B cell (primary cell): Measurements from ENCODE around the gene INTS14.

Source experiments
- EZH2 ChIP-seq: IDR thresholded peaks from 2 replicates; pipeline ENCODE4 v1.6.1; 2012; ENCODE audit warnings: borderline replicate concordance, low read depth, mild to moderate bottlenecking, moderate library complexity, low read length; ENCODE audit not compliant: insufficient read depth, poor library complexity, severe bottlenecking
- TF ChIP-seq, protein P1 (sequence below): fragments of 200-600 bp; IDR thresholded peaks from one replicate; pipeline ENCODE4 v1.8.0; 2022; ENCODE audit warnings: antibody characterized with exemption, mild to moderate bottlenecking

DNA sequence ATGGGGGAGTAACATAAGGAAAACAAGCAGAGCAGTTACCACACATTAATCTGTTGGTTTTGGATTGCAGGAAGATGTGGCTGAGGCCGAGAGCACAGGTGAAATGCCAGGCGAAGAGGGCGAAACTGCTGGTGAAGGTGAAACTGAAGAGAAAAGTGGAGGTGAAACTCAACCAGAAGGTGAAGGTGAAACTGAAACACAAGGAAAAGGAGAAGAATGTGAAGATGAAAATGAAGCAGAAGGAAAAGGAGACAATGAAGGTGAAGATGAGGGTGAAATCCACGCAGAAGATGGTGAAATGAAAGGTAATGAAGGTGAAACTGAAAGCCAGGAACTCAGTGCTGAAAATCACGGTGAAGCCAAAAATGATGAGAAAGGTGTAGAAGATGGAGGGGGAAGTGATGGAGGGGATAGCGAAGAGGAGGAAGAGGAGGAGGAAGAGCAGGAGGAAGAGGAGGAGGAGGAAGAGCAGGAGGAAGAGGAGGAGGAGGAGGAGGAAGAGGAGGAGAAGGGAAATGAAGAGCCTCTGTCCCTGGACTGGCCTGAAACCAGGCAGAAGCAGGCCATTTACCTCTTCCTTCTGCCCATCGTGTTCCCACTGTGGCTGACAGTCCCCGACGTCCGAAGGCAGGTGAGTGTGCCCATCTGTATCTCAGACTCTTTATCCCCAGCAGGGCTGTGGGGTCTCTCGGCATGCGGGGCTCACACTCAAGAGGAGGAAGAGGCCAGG lies 39.5 kb upstream of the INTS14 start:
- TF ChIP-seq, protein P1, sequence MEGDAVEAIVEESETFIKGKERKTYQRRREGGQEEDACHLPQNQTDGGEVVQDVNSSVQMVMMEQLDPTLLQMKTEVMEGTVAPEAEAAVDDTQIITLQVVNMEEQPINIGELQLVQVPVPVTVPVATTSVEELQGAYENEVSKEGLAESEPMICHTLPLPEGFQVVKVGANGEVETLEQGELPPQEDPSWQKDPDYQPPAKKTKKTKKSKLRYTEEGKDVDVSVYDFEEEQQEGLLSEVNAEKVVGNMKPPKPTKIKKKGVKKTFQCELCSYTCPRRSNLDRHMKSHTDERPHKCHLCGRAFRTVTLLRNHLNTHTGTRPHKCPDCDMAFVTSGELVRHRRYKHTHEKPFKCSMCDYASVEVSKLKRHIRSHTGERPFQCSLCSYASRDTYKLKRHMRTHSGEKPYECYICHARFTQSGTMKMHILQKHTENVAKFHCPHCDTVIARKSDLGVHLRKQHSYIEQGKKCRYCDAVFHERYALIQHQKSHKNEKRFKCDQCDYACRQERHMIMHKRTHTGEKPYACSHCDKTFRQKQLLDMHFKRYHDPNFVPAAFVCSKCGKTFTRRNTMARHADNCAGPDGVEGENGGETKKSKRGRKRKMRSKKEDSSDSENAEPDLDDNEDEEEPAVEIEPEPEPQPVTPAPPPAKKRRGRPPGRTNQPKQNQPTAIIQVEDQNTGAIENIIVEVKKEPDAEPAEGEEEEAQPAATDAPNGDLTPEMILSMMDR, result no peak
- no peak for TF ChIP-seq EZH2
